Ascending aorta (tissue), 2 donors: ENCODE measurements around the gene LAMB1. TPM values are rescaled to one million over a fixed set of nuclear protein-coding genes. Genes with fewer than 3 reads are reported as not detected.

Experiments
- DNase-seq, 2 donors: peaks; one replicate each; pipeline ENCODE4 v3.0.0-alpha.2; 2019; ENCODE audit warnings: low spot score in 2 of 2
- H3K27ac ChIP-seq, 2 donors: fragments of 200-600 bp; sonication (generic); one replicate each; pipeline ENCODE4 v1.5.1; 2016 to 2017; ENCODE audit warnings: mild to moderate bottlenecking in 1 of 2
- H3K27me3 ChIP-seq: fragments of 200-600 bp; sonication (generic); one replicate; pipeline ENCODE4 v1.5.1; 2017
- H3K36me3 ChIP-seq, 2 donors: fragments of 200-600 bp; sonication (generic); one replicate each; pipeline ENCODE4 v1.5.1; 2016
- H3K4me1 ChIP-seq, 2 donors: fragments of 200-600 bp; sonication (generic); one replicate each; pipeline ENCODE4 v1.5.1; 2016 to 2017; ENCODE audit warnings: mild to moderate bottlenecking in 1 of 2
- H3K4me3 ChIP-seq, 2 donors: fragments of 200-600 bp; sonication (generic); one replicate each; pipeline ENCODE4 v1.5.1; 2016 to 2017; ENCODE audit warnings: mild to moderate bottlenecking in 1 of 2
- H3K9me3 ChIP-seq, 2 donors: fragments of 200-600 bp; sonication (generic); one replicate each; pipeline ENCODE4 v1.5.1; 2016
- intact Hi-C: fragments of 100-400 bp; cut with DNase I; formaldehyde crosslinking; loops from one replicate; pipeline ENCODE4 v1.15.1; 2023
- total RNA-seq: library from RNA; depleted of rRNA; stranded (reverse); fragments of >200 nt; gene quantifications from one replicate; pipeline ENCODE4 v1.1.0, GENCODE V29; 2016
- TF ChIP-seq, protein P1 (sequence below), 3 experiments: fragments of 200-600 bp in 2 of 3; fragments of 450-650 bp in 1 of 3; sonication (generic) in 2 of 3; IDR thresholded peaks; one replicate each; pipeline ENCODE4 v1.5.1; 2016 to 2019; ENCODE audit warnings: antibody characterized with exemption in 3 of 3, mild to moderate bottlenecking in 1 of 3, moderate library complexity in 1 of 3

LAMB1 gene
- total RNA-seq, 1 donor from 2014 or later, result 198 TPM

DNA sequence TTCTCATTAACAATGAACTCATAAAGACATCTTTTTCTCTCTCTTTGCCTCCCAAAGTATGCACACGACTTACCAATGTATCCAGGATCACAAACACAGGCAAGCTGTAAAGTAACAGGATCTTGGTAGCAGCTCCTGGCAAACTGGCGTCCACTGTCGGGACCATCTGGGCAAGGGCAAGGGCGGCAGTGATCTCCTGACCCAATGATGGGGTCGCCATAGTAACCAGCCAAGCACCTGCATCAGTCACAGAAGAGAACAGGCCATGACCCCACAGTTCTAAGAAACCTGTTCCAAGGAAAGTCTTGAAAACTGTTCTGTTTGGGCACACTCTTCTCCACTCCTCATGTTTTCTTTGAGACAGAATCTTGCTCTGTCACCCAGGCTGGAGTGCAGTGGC is 47.6 kb downstream of the LAMB1 start:
- Histone ChIP-seq H3K36me3 (peaks cover 20 to 71% of the 10 kb centered on the region in 2 donors), H3K27me3 (no peaks in the 10 kb centered on the region), H3K4me1 (peaks cover 0 to 33% of the 10 kb centered on the region in 2 donors), H3K27ac (no peak overlapping the region), H3K9me3 (no peaks in the 10 kb centered on the region), H3K4me3 (no peak overlapping the region)
- TF ChIP-seq, protein P1, sequence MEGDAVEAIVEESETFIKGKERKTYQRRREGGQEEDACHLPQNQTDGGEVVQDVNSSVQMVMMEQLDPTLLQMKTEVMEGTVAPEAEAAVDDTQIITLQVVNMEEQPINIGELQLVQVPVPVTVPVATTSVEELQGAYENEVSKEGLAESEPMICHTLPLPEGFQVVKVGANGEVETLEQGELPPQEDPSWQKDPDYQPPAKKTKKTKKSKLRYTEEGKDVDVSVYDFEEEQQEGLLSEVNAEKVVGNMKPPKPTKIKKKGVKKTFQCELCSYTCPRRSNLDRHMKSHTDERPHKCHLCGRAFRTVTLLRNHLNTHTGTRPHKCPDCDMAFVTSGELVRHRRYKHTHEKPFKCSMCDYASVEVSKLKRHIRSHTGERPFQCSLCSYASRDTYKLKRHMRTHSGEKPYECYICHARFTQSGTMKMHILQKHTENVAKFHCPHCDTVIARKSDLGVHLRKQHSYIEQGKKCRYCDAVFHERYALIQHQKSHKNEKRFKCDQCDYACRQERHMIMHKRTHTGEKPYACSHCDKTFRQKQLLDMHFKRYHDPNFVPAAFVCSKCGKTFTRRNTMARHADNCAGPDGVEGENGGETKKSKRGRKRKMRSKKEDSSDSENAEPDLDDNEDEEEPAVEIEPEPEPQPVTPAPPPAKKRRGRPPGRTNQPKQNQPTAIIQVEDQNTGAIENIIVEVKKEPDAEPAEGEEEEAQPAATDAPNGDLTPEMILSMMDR (IDR thresholded peaks at IDR 0.05), result no peak
- intact Hi-C loops, result no loop called here
- peak in 1 of 2 donors; percentile 58 for DNase-seq

DNA sequence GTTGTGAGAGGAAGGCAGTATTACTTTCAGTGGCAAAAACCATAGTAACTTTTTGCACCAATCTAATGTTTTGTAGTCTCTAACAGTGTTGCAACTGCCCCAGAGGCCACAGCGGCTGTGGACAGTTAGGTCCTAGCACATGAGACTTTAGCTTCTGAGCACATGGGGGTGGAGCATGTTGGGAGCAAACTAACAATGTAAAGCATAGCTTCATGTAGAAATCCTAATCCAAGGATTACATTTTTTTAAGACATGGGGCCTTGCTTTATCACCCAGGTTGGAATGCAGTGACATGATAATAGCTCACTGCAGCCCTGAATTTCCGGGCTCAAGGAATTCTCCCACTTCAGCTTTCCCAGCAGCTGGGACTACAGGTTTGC is 49.0 kb downstream of the LAMB1 start:
- H3K9me3 ChIP-seq, result no peaks in the 10 kb centered on the region
- TF ChIP-seq, protein P1 (IDR thresholded peaks at IDR 0.05), result no peak
- peaks cover 1 to 34% of the 10 kb centered on the region in 2 donors for H3K4me1 ChIP-seq
- H3K27ac ChIP-seq, result no peak overlapping the region
- no peak for DNase-seq
- H3K36me3 ChIP-seq, result peaks cover 14 to 60% of the 10 kb centered on the region in 2 donors
- intact Hi-C loops, result no loop called here
- H3K27me3 ChIP-seq, result no peaks in the 10 kb centered on the region
- no peak overlapping the region for H3K4me3 ChIP-seq

DNA sequence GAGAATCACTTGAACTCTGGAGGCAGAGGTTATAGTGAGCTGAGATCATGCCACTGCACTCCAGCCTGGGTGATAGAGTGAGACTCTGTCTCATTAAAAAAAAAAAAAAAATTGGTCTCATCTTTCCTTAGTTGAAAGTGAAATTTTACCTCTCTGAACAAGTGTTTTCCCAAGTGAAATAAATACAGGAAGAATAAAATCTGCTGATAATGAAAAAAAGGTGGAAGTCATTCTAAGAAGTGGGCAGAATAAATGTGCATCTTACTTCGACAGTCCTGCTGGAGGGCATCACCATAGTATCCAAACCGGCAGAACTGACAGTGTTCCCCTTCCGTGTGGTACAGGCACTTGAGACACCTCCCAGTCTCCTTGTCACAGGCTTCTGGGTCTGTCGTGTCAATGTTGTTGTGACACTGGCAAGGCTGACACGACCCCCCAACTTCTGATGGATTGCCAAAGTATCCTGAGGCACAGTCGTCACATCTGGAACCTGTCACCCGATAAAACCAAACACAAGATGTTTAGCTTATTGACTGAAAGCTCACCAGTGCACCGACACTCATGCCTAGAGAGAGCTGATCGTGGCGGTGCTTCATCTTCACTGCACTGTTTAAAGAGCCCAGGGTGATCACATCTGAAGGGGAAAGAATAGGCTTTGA is 49.6 kb downstream of the LAMB1 start:
- H3K27ac ChIP-seq, result no peak overlapping the region

DNA sequence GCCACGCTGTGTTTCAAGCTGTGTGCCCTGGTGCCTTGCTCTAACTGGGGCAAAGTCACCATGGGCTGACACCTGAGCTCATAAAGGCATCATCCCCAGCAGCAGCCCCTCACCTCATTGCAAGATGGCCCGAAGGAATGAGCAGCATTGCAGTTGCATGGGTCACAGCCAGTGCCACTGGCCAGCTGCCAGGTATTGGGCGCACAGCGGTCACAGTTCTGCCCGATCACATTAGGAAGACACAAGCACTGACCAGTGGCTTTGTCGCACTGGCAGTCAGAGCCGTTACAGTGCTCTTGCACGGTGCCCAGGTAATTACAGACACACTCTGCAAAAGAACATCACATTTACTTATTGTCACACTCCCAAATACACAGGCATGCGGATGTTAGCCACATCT is 51.1 kb downstream of the LAMB1 start:
- TF ChIP-seq, protein P1 (IDR thresholded peaks at IDR 0.05), result no peak
- peaks cover 14 to 62% of the 10 kb centered on the region in 2 donors for H3K36me3 ChIP-seq
- H3K27ac ChIP-seq, result no peak overlapping the region

More for the DNA sequence above, 49.6 kb downstream of the LAMB1 start:
- TF ChIP-seq, protein P1 (IDR thresholded peaks at IDR 0.05), result no peak
- Histone ChIP-seq H3K9me3 (no peaks in the 10 kb centered on the region), H3K27me3 (no peaks in the 10 kb centered on the region), H3K4me1 (peaks cover 6 to 38% of the 10 kb centered on the region in 2 donors), H3K4me3 (no peak overlapping the region), H3K36me3 (peaks cover 14 to 60% of the 10 kb centered on the region in 2 donors)
- peak in 1 of 2 donors; percentile 44 for DNase-seq
- intact Hi-C loops, result no loop called here

DNA sequence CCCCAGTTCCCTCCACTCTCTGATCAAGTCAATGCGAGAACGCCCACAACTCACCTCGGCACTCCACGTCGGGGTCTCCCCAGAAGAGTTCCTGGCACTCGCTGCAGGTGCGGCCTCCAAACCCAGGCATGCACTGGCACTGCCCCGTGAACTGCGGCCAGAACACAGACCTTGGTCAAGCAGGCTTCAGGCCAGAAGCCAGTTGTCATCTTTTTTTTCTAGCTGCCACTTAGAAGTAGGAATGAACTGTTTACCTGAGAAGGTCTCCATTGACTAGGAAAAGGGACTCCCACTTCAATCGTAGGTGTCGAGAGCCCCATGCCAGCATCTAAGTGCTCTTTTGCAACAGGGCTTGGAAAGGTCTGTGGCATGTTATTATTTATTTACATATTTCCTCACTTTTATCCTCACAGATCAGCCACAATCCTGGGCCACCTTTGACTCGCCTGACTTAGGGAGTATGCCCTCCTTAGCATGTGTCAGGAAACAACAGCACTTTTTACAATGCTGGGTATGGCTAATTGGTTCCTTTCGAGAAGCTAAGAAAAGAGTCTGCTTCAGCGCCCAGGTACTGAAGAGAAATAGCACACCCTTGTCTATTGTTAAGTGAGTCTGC is 51.7 kb downstream of the LAMB1 start:
- TF ChIP-seq, protein P1 (IDR thresholded peaks at IDR 0.05), result no peak
- DNase-seq, result no peak
- Histone ChIP-seq H3K4me1 (peaks cover 8 to 34% of the 10 kb centered on the region in 2 donors), H3K4me3 (no peak overlapping the region), H3K27ac (peak overlapping the region in 1 of 2 donors; percentile 7), H3K9me3 (no peaks in the 10 kb centered on the region), H3K36me3 (peaks cover 12 to 56% of the 10 kb centered on the region in 2 donors), H3K27me3 (no peaks in the 10 kb centered on the region)
- intact Hi-C loops, result no loop called here

More for the DNA sequence above, 51.1 kb downstream of the LAMB1 start:
- Histone ChIP-seq H3K4me3 (no peak overlapping the region), H3K9me3 (no peaks in the 10 kb centered on the region), H3K27me3 (no peaks in the 10 kb centered on the region), H3K4me1 (peaks cover 8 to 28% of the 10 kb centered on the region in 2 donors)
- intact Hi-C loops, result no loop called here
- no peak for DNase-seq
